ENCODE results near the gene GDPGP1.
"Not testable (repeated sequence)": the region's sequence is repeated elsewhere in the genome, so short reads cannot be mapped to it uniquely, and the experiment has no call there.

GDPGP1 gene

DNA sequence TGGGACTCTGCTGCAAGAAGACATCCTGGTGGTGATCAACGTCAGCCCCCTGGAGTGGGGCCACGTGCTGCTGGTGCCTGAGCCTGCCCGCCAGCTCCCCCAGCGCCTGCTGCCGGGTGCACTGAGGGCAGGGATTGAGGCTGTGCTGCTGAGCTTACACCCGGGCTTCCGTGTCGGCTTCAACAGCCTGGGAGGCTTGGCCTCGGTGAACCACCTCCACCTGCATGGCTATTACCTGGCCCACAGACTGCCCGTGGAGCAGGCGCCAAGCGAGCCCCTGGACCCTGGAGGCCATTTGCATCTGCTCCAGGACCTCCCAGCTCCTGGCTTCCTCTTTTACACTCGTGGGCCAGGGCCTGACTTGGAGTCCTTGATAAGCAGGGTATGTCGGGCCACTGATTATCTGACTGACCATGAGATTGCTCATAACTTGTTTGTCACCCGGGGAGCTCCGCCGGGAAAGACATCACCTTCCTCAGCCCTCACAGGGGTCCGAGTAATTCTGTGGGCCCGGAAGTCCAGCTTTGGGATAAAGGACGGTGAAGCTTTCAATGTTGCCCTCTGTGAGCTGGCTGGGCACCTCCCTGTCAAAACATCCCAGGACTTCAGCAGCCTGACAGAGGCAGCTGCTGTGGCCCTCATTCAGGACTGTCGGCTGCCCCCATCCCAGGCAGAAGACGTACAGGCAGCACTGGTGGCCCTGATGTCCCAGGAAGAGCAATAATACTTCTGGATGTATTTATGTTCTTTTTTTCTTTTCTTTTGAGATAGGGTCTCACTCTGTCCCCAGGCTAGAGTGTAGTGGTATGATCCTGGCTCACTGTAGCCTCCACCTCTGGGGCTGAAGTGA is 7.6 kb downstream of the GDPGP1 start:
- in situ Hi-C loops (cut with MboI; ENCODE audit: low sequenced_read_pairs, unreplicated experiment) = no loop called here
- TF ChIP-seq, protein P1, sequence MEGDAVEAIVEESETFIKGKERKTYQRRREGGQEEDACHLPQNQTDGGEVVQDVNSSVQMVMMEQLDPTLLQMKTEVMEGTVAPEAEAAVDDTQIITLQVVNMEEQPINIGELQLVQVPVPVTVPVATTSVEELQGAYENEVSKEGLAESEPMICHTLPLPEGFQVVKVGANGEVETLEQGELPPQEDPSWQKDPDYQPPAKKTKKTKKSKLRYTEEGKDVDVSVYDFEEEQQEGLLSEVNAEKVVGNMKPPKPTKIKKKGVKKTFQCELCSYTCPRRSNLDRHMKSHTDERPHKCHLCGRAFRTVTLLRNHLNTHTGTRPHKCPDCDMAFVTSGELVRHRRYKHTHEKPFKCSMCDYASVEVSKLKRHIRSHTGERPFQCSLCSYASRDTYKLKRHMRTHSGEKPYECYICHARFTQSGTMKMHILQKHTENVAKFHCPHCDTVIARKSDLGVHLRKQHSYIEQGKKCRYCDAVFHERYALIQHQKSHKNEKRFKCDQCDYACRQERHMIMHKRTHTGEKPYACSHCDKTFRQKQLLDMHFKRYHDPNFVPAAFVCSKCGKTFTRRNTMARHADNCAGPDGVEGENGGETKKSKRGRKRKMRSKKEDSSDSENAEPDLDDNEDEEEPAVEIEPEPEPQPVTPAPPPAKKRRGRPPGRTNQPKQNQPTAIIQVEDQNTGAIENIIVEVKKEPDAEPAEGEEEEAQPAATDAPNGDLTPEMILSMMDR (IDR thresholded peaks at IDR 0.05; ENCODE audit: borderline replicate concordance, control extremely low read depth, extremely low read depth, insufficient read depth, missing control alignments) = no peak
- DNase-seq (ENCODE audit: low spot score) = no peak

DNA sequence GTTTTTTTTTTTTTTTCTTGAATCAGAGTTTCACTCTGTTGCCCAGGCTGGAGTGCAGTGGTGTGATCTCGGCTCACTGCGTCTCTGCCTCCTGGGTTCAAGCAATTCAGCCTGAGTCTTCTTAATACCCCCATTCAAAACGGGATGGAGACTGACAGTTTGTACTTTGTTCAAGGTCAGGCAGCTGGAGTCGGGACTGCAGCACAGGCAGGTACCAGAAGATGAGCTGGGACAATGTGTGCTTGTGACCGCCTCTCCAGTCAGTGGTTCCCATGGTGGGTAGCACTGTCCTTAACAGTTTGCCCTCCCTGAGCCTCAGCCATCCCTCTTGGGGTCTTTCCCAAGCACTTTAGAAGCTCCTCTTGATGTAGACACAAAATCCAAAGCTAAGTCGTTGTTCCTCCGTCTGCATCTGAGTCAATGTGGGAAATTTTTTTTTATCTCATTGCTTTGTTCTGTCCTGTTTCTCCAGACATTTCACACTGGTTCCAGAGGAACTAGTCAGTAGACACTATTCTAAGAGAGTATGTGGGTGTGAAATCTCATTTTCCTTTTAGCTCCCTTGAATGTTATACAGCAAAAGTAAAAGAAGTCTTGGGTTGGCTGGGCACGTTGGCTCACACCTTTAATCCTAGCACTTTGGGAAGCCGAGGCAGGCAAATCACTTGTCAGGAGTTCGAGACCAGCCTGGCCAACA is 10.1 kb downstream of the GDPGP1 start:
- TF ChIP-seq, protein P1 (IDR thresholded peaks at IDR 0.05; ENCODE audit: borderline replicate concordance, control extremely low read depth, extremely low read depth, insufficient read depth, missing control alignments) = no peak
- in situ Hi-C loops (cut with MboI; ENCODE audit: low sequenced_read_pairs, unreplicated experiment) = no loop called here
- DNase-seq (ENCODE audit: low spot score) = no peak

DNA sequence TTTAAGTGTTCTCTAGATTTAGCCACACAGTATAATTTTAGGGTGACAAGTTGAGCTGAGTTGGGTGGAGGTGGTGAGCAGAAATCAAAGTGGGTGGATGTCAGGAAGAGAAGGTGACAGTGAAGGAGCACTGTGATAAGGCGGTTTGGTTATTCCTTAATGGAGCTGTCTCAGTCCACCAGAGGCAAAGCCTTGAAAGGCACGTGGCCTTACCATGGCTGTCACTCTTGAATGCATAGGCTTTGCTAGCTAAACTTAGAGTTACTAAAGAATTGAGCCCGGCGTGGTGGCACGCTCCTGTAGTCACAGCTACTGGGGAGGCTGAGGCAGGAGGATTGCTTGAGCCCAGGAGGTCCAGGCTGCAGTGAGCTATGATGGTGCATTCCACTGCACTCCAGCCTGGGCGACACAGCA is 14.8 kb downstream of the GDPGP1 start:
- DNase-seq (ENCODE audit: low spot score) = no peak
- in situ Hi-C loops (cut with MboI; ENCODE audit: low sequenced_read_pairs, unreplicated experiment) = no loop called here

DNA sequence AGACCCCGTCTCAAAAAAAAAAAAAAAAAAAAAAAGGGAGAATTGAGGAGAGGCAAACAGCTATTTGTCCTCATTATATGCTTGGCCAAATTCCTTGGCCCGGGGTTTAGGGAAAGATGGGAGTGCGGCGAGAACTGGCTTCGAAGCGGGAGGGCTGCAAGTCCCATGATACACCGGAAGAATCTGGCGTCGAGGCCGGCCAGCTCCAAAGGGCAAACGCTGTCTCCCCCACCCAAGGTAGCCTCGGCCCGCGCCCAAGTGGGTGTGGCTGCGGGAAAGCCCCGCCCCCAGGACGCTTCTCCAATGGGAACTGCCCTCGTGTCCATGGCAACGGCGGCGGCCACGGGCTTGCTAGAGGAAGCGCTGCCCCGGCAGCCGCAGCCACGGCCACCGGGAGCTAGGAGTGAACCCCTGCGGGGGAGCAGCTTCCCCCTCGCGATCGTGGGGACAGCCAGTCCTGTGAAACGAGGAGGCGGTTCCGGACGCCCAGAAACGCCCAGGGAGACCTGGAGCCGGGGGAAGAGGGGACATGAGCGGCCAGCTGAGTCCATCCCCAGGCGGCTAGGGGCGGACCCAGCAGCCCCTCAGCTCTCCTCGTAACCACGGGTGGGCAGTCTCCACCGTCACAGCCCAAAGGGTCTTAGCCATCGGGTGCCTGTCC is 15.3 kb downstream of the GDPGP1 start, which contains the start of gene TTLL13:
TSS of gene TTLL13 (plus strand) at position 354 of the 661 bp plus-strand sequence. CDS start 1,075 bp downstream, outside the sequence.
- in situ Hi-C loops (cut with MboI; ENCODE audit: low sequenced_read_pairs, unreplicated experiment) = no loop called here
- DNase-seq (ENCODE audit: low spot score) = peak; percentile 79
- TF ChIP-seq, protein P1 (IDR thresholded peaks at IDR 0.05; ENCODE audit: borderline replicate concordance, control extremely low read depth, extremely low read depth, insufficient read depth, missing control alignments) = no peak

More for the DNA sequence above, 14.8 kb downstream of the GDPGP1 start:
- TF ChIP-seq, protein P1 (IDR thresholded peaks at IDR 0.05; ENCODE audit: borderline replicate concordance, control extremely low read depth, extremely low read depth, insufficient read depth, missing control alignments) = no peak

DNA sequence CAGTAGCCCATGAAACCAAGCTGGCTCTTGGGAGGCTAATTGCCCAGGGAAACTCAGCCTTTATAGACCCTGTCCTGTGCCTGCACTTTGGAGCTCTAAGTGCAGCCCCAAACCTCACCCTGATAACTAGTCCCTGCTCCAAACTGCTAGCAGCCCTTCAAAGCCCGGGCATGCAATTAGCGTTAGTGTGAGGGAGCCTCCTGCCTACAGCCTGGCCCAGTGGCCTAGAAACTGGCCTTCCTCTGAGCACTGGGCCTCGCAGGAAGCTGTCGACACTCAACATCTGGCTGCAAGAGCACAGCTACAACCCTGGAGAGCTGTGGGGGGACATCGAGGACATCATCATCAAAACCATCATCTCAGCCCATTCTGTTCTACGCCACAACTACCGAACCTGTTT is 23.8 kb downstream of the GDPGP1 start:
- DNase-seq (ENCODE audit: low spot score) = no peak
- in situ Hi-C loops (cut with MboI; ENCODE audit: low sequenced_read_pairs, unreplicated experiment) = no loop called here
- TF ChIP-seq, protein P1 (IDR thresholded peaks at IDR 0.05; ENCODE audit: borderline replicate concordance, control extremely low read depth, extremely low read depth, insufficient read depth, missing control alignments) = no peak

DNA sequence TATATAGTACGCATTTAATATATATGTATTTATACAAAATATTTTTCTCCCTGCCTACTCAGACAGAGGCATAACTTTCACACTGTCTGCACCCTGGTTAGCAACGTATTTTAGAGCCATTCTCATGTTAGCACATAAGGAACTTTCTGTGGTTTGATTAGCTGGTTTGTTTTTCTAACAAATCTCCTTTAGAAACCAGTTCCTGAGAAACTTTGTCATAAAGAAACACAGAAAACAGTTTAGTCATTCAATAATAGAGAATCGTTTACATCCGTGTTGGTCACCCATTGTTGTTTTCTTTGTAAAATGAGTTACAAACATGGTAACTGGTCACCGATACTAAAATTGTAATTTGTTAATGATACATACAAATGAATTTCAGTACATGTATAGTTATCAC is 25.5 kb downstream of the GDPGP1 start:
- DNase-seq (ENCODE audit: low spot score) = peak; percentile 48
- TF ChIP-seq, protein P1 (IDR thresholded peaks at IDR 0.05; ENCODE audit: borderline replicate concordance, control extremely low read depth, extremely low read depth, insufficient read depth, missing control alignments) = no peak
- in situ Hi-C loops (cut with MboI; ENCODE audit: low sequenced_read_pairs, unreplicated experiment) = no loop called here

DNA sequence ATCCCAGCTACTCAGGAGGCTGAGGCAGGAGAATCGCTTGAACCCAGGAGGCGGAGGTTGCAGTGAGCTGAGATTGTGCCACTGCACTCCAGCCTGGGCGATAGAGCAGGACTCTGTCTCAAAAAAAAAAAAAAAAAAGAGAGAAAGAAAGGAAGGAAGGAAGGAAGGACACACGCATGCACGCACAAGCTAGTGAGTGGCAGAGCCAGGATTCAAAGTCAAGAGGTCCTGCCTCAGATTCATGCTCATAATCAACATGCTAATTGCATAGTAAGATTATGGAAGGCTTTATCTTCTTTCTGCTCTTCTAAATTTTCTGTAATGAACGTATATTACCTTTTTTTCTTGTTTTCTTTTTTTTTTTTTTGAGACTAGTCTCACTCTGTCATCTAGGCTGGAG is 26.7 kb downstream of the GDPGP1 start:
- in situ Hi-C loops (cut with MboI; ENCODE audit: low sequenced_read_pairs, unreplicated experiment); DNase-seq (ENCODE audit: low spot score): not testable (repeated sequence)

Measured in GM13976 (cell line).